HepG2 (cell line): ENCODE measurements around the gene ZNF212. TPM values are rescaled to one million over a fixed set of nuclear protein-coding genes. Genes with fewer than 3 reads are reported as not detected.

Experiments used
- ATF4 ChIP-seq, 2 experiments: fragments of 450-650 bp in 1 of 2; sonication (generic) in 1 of 2; formaldehyde crosslinking; IDR thresholded peaks; 2 replicates each; pipeline versions ENCODE4 v1.5.0 to v1.8.0; 2020 to 2022; ENCODE audit warnings: mild to moderate bottlenecking in 1 of 2, missing genetic modification reagents in 1 of 2
- BRCA1 ChIP-seq: sonication (generic); formaldehyde crosslinking; IDR thresholded peaks from 2 replicates; pipeline ENCODE4 v1.4.0; 2020; ENCODE audit warnings: missing genetic modification reagents
- EHMT2 ChIP-seq: fragments of 200-600 bp; sonication (generic); IDR thresholded peaks from 2 replicates; pipeline ENCODE4 v1.7.0; 2017; ENCODE audit warnings: antibody characterized with exemption, low read depth, low read length, borderline replicate concordance
- JUND ChIP-seq: sonication (generic); formaldehyde crosslinking; IDR thresholded peaks from 2 replicates; pipeline ENCODE4 v1.8.0; 2022; ENCODE audit warnings: mild to moderate bottlenecking, missing genetic modification reagents
- PRDM10 ChIP-seq: sonication (generic); formaldehyde crosslinking; IDR thresholded peaks from 2 replicates; pipeline ENCODE4 v1.4.0; 2020; ENCODE audit warnings: low read depth, missing genetic modification reagents
- RFX3 ChIP-seq: IDR thresholded peaks from 2 replicates; pipeline ENCODE4 v1.6.1; 2016; ENCODE audit warnings: missing biosample characterization, missing genetic modification reagents
- RFXANK ChIP-seq: IDR thresholded peaks from 2 replicates; pipeline ENCODE4 v1.6.1; 2016
- SALL1 ChIP-seq: sonication (generic); formaldehyde crosslinking; IDR thresholded peaks from 2 replicates; pipeline ENCODE4 v1.8.0; 2022; ENCODE audit warnings: mild to moderate bottlenecking, missing genetic modification reagents
- ZNF282 ChIP-seq: fragments of 450-650 bp; IDR thresholded peaks from 2 replicates; pipeline ENCODE4 v1.6.1; 2018; ENCODE audit not compliant: partially characterized antibody
- ZNF564 ChIP-seq: sonication (generic); formaldehyde crosslinking; IDR thresholded peaks from 2 replicates; pipeline ENCODE4 v1.8.1; 2023; ENCODE audit warnings: mild to moderate bottlenecking, missing genetic modification reagents
- ZNF577 ChIP-seq: sonication (generic); formaldehyde crosslinking; IDR thresholded peaks from 2 replicates; pipeline ENCODE4 v1.4.0; 2020; ENCODE audit warnings: mild to moderate bottlenecking, low read depth, missing genetic modification reagents, borderline replicate concordance
- ZNF672 ChIP-seq: sonication (generic); formaldehyde crosslinking; IDR thresholded peaks from 2 replicates; pipeline ENCODE4 v1.8.1; 2022; ENCODE audit warnings: missing genetic modification reagents
- polyA plus RNA-seq, 8 experiments: library from polyadenylated mRNA; depleted of rRNA in 3 of 8; stranded (reverse) in 7 of 8; unstranded in 1 of 8; fragments of >200 nt; fragmentation: Illumina TruSeq in 4 of 8; extraction: Trizol in 4 of 8; gene quantifications; 2 replicates each; pipeline versions ENCODE4 v1.2.1 to v1.2.3, GENCODE V29; 2011 to 2016; ENCODE audit warnings: low read depth in 4 of 8, missing spikeins in 1 of 8, mixed read lengths in 1 of 8; ENCODE audit not compliant: insufficient read depth in 1 of 8
- total RNA-seq, 5 experiments: library from RNA; depleted of rRNA; stranded (reverse); fragments of >200 nt; fragmentation: Illumina TruSeq; extraction: Trizol; gene quantifications; 2 replicates each; pipeline ENCODE4 v1.2.3, GENCODE V29; 2016; ENCODE audit warnings: low read depth in 1 of 5

The ZNF212 gene
- total and polyA plus RNA-seq, 2 of the 13 experiments (the other 11 are each of a cell fraction or from before 2014, with no cell fraction given): 2.6 to 3.8 TPM

- no peak for TF ChIP-seq EHMT2
- TF ChIP-seq PRDM10 (CRISPR knock-in tag): no peak; the same call in 1 of the 2 replicates
- peak; percentile 57; the same call in 1 of the 2 replicates for TF ChIP-seq ZNF564 (CRISPR knock-in tag)
- no peak for TF ChIP-seq RFXANK (CRISPR knock-in tag)
- TF ChIP-seq ATF4 (CRISPR knock-in tag; IDR thresholded peaks at IDR 0.05): no peak
- TF ChIP-seq JUND: no peak
- peak; percentile 75 for TF ChIP-seq SALL1 (CRISPR knock-in tag)
- TF ChIP-seq BRCA1 (CRISPR knock-in tag): no peak
- 0 out of 2 replicates have a peak, but pooled peaks have one; percentile 44 for TF ChIP-seq ZNF577 (CRISPR knock-in tag)
- no peak for TF ChIP-seq ZNF282
- TF ChIP-seq ZNF672 (CRISPR knock-in tag): no peak
- no peak for TF ChIP-seq RFX3 (CRISPR knock-in tag)
Observed at GRCh38 chr7:149195180-149196150, 44.0 kb upstream of the ZNF212 start, which contains the start of gene ZNF282 (continued).
